ENCODE measurements around the gene UCHL5.
A peak's percentile ranks its signal among the peaks of the same experiment; 100 is the strongest.

UCHL5 gene

DNA sequence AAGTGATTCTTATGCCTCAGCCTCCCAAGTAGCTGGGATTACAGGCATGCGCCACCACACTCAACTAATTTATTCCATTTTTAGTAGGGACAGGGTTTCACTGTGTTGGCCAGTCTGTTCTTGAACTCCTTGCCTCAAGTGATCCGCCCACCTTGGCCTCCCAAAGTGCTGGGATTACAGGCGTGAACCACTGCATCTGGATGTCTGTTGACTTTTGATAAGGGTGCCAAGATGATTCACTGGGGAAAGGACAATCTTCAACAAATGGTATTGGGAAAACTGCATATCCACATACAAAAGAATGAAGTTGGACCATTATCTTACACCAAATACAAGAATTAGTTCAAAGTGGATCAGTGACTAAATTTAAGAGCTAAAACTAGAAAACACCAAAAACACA lies 20.0 kb upstream of the UCHL5 start:
- no peak overlapping the region for H3K4me3 ChIP-seq (ENCODE audit: control insufficient read depth, low read depth, low read length)
- TF ChIP-seq, protein P1, sequence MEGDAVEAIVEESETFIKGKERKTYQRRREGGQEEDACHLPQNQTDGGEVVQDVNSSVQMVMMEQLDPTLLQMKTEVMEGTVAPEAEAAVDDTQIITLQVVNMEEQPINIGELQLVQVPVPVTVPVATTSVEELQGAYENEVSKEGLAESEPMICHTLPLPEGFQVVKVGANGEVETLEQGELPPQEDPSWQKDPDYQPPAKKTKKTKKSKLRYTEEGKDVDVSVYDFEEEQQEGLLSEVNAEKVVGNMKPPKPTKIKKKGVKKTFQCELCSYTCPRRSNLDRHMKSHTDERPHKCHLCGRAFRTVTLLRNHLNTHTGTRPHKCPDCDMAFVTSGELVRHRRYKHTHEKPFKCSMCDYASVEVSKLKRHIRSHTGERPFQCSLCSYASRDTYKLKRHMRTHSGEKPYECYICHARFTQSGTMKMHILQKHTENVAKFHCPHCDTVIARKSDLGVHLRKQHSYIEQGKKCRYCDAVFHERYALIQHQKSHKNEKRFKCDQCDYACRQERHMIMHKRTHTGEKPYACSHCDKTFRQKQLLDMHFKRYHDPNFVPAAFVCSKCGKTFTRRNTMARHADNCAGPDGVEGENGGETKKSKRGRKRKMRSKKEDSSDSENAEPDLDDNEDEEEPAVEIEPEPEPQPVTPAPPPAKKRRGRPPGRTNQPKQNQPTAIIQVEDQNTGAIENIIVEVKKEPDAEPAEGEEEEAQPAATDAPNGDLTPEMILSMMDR (conservative IDR thresholded peaks at IDR 0.05; ENCODE audit: control insufficient read depth, insufficient read depth, low read depth, low read length): no peak
- peak; percentile 22 for DNase-seq (ENCODE audit: low read depth)

DNA sequence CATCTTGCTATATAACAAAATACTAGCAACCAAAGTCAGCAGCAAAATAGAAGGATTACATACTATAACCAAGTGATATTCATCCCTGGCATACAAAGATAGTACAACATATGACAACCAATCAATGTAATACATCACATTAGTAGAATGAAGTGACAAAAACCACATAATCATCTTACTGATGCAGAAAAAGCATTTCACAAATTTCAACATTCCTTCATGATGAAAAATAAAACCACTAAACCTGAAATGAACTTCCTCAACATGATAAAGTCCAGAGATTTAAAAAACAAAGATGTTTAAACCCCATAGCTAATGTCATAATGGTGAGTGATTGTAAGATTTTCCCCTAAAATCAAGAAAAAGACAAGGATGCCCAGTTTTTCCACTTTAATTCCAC lies 18.8 kb upstream of the UCHL5 start:
- TF ChIP-seq, protein P1 (conservative IDR thresholded peaks at IDR 0.05; ENCODE audit: control insufficient read depth, insufficient read depth, low read depth, low read length): no peak
- no peak for DNase-seq (ENCODE audit: low read depth)
- no peak overlapping the region for H3K4me3 ChIP-seq (ENCODE audit: control insufficient read depth, low read depth, low read length)

DNA sequence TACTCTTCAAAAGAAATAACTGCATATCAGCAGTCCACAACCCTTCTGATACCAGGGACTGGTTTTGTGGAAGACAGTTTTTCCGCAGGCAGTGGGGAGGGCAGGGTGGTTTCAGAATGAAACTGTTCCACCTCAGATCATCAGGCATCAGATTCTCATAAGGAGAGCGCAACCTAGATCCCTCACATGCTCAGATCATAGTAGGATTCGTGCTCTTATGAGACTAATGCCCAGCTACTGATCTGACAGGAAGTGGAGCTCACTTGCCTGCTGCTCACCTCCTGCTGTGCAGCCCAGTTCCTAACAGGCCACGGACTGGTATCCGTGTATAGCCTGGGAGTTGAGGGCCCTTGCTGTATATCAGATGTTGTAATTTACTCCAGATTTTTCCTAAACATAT lies 11.8 kb upstream of the UCHL5 start:
- DNase-seq (ENCODE audit: low read depth): no peak
- TF ChIP-seq, protein P1 (conservative IDR thresholded peaks at IDR 0.05; ENCODE audit: control insufficient read depth, insufficient read depth, low read depth, low read length): no peak
- no peak overlapping the region for H3K4me3 ChIP-seq (ENCODE audit: control insufficient read depth, low read depth, low read length)

DNA sequence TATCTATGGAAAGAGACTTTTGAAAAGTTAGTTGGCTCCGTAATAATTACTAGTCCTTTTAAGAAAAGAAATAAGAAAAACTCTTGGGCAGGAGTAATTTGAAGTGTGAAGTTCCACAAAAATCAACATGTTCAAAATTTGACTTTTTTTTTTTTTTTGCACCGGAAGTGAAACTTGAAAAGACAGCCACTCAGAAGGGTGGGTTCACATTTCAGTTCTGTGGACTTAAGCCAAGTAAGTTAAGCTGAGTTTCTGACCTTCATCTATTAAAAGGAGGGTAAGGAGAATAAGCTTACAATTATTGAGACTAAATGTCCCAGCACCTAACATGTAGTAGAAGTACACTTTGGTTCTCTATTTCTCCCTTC lies 11.2 kb upstream of the UCHL5 start:
- TF ChIP-seq, protein P1 (conservative IDR thresholded peaks at IDR 0.05; ENCODE audit: control insufficient read depth, insufficient read depth, low read depth, low read length): no peak
- H3K4me3 ChIP-seq (ENCODE audit: control insufficient read depth, low read depth, low read length): no peak overlapping the region
- DNase-seq (ENCODE audit: low read depth): no peak

DNA sequence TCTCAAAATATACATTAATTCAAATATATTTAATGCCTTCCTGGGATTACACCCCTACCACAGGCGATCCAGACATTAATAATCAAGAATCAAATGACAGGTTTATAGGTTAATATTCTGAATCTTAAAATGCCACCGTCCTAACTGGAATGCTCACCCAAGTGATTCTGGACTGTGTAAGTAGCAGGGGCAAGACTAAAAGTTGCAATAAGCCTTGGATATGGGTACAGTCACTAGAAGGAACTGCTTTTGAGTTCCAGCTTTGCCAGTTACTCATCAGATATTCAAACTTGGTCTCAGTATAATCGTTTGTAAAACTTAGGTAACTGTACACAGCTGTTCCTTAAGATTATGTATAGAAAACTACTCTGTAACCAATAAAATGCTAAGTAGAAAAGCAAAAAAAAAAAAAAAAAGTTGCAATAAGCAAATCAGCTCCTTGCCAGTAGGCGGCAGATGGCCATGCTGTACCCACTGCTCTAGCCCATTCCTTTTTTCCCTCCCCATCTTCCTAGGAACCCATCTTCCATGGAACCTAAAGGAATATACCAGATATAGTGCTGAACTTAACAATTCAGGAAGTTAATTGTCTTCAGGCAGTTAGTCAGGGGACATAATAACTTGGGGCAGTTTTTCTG lies 10.7 kb upstream of the UCHL5 start:
- peak; percentile 29 for DNase-seq (ENCODE audit: low read depth)
- TF ChIP-seq, protein P1 (conservative IDR thresholded peaks at IDR 0.05; ENCODE audit: control insufficient read depth, insufficient read depth, low read depth, low read length): peak; percentile 50
- no peak overlapping the region for H3K4me3 ChIP-seq (ENCODE audit: control insufficient read depth, low read depth, low read length)

DNA sequence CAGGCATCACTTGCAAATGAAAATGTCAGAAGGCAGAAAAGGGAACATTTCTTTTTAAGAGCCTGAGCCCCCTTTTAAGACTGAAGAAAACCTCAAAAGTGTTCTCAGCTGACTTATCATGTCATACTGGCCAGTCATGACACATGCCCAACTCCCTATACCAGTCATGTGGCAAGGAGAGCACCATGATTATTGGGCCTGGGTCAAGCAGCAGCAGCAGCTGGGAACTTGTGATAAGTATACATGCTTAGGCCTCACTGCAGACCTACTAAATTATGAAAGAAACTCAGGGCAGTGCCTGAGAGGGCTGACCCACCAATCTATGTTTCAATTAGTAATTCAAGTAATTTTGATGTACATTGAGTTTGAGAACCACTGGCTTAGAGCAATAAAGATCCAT lies 8.9 kb upstream of the UCHL5 start:
- TF ChIP-seq, protein P1 (conservative IDR thresholded peaks at IDR 0.05; ENCODE audit: control insufficient read depth, insufficient read depth, low read depth, low read length): no peak
- peak; percentile 19 for DNase-seq (ENCODE audit: low read depth)

DNA sequence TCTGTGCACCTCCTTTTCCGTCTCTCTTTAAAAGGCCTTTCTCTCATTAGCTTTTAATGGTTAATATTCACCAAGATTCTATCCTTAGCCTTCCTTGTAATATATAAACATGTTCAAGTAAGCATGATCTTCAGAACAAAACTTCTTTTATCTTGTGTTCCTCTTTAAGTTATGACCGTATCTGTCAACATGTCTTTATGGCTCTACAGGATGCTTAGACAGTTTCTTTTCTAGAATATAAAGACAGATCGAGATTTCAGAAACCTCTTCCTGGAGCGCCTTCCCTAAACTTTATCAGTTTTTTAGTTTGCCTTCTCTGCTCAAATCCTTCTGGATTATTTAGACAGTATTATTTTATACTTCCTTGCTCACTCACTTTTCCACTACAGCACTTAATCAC lies 7.4 kb upstream of the UCHL5 start:
- no peak overlapping the region for H3K4me3 ChIP-seq (ENCODE audit: control insufficient read depth, low read depth, low read length)
- DNase-seq (ENCODE audit: low read depth): no peak
- TF ChIP-seq, protein P1 (conservative IDR thresholded peaks at IDR 0.05; ENCODE audit: control insufficient read depth, insufficient read depth, low read depth, low read length): no peak

More for the DNA sequence above, 8.9 kb upstream of the UCHL5 start:
- no peak overlapping the region for H3K4me3 ChIP-seq (ENCODE audit: control insufficient read depth, low read depth, low read length)
